Activated CD4-positive, alpha-beta T cell treated with anti-CD3 and anti-CD28 coated beads, Interleukin-2, Interleukin-4, amounts not matched to agents 100 ng/mL and 50 ng/mL, durations not matched to agents 16 hours and 8 hours (primary cell): ENCODE measurements around the gene STK38L.

Experiments
- DNase-seq: peaks from one replicate; pipeline ENCODE4 v3.0.0-alpha.2; 2020; ENCODE audit warnings: low spot score

The STK38L gene

GRCh38 chr12:27279826-27280225 lies 35.7 kb downstream of the STK38L start:
- DNase-seq: no peak

GRCh38 chr12:27280412-27280811 lies 36.3 kb downstream of the STK38L start:
- no peak for DNase-seq

- no peak for DNase-seq
These were observed 38.7 kb downstream of the STK38L start for GRCh38 chr12:27282754-27283153.

- DNase-seq: no peak
These were observed 39.9 kb downstream of the STK38L start for GRCh38 chr12:27284021-27284420.

- DNase-seq: no peak
These were observed 40.7 kb downstream of the STK38L start for GRCh38 chr12:27284751-27285150.

GRCh38 chr12:27285403-27285802 lies 41.3 kb downstream of the STK38L start:
- DNase-seq: no peak

- DNase-seq: no peak
These were observed 45.3 kb downstream of the STK38L start for GRCh38 chr12:27289414-27289813.

- DNase-seq: no peak
These were observed 46.5 kb downstream of the STK38L start for GRCh38 chr12:27290501-27291168.

GRCh38 chr12:27291862-27292261 lies 47.8 kb downstream of the STK38L start:
- no peak for DNase-seq

- DNase-seq: no peak
These were observed 48.6 kb downstream of the STK38L start for GRCh38 chr12:27292718-27293117.

- no peak for DNase-seq
These were observed 49.4 kb downstream of the STK38L start for GRCh38 chr12:27293463-27293862.

- DNase-seq: no peak
These were observed 52.6 kb downstream of the STK38L start for GRCh38 chr12:27296674-27297073.

- DNase-seq: peak; percentile 8
These were observed 53.5 kb downstream of the STK38L start for GRCh38 chr12:27297566-27297965.

GRCh38 chr12:27299102-27299501 lies 55.0 kb downstream of the STK38L start:
- DNase-seq: no peak

GRCh38 chr12:27300226-27300625 lies 56.1 kb downstream of the STK38L start:
- no peak for DNase-seq

- no peak for DNase-seq
These were observed 59.3 kb downstream of the STK38L start for GRCh38 chr12:27303139-27304111.

GRCh38 chr12:27304856-27305255 lies 60.8 kb downstream of the STK38L start:
- DNase-seq: no peak

GRCh38 chr12:27305673-27306456 lies 61.8 kb downstream of the STK38L start:
- DNase-seq: peak; percentile 30

GRCh38 chr12:27309293-27309994 lies 65.4 kb downstream of the STK38L start:
- DNase-seq: no peak

- no peak for DNase-seq
These were observed 65.9 kb downstream of the STK38L start for GRCh38 chr12:27309995-27310315.

GRCh38 chr12:27316947-27317346 lies 72.9 kb downstream of the STK38L start:
- DNase-seq: no peak

GRCh38 chr12:27319409-27319808 lies 75.3 kb downstream of the STK38L start:
- no peak for DNase-seq
